K562 (cell line): ENCODE data around the gene PPIA. TPM values are rescaled to one million over a fixed set of nuclear protein-coding genes. Genes with fewer than 3 reads are reported as not detected.

ENCODE experiments used
- BCL6 ChIP-seq: fragments of 250-450 bp; sonication (Bioruptor Pico); IDR thresholded peaks from 2 replicates; pipeline ENCODE4 v1.4.0; 2020
- CBX3 ChIP-seq, 2 experiments: IDR thresholded peaks; 1 replicate in 1 of 2; 2 replicates in 1 of 2; pipeline ENCODE4 v1.6.1; 2012; ENCODE audit warnings: inconsistent platforms in 2 of 2, low read length in 2 of 2, borderline replicate concordance in 1 of 2, control low read depth in 1 of 2
- HMG20B ChIP-seq: fragments of 250-450 bp; sonication (Bioruptor Pico); IDR thresholded peaks from 2 replicates; pipeline ENCODE4 v1.5.0; 2021; ENCODE audit warnings: mild to moderate bottlenecking
- HMGN3 ChIP-seq: IDR thresholded peaks from 2 replicates; pipeline ENCODE4 v1.6.1; 2011; ENCODE audit warnings: borderline replicate concordance, low read depth, mild to moderate bottlenecking, mixed read lengths, low read length; ENCODE audit not compliant: insufficient read length; ENCODE audit errors: extremely low read depth
- LEF1 ChIP-seq: fragments of 450-650 bp; IDR thresholded peaks from 2 replicates; pipeline ENCODE4 v1.6.1; 2016; ENCODE audit warnings: mild to moderate bottlenecking
- MAX ChIP-seq: sonication (generic); formaldehyde crosslinking; IDR thresholded peaks from 2 replicates; pipeline ENCODE4 v1.9.0; 2022; ENCODE audit warnings: mild to moderate bottlenecking, missing genetic modification reagents
- MLX ChIP-seq, 2 experiments: fragments of 450-650 bp in 1 of 2; sonication (generic) in 1 of 2; formaldehyde crosslinking; conservative IDR thresholded peaks; 2 replicates each; pipeline versions ENCODE4 v1.4.0 to v1.8.1; 2020 to 2022; ENCODE audit warnings: mild to moderate bottlenecking in 1 of 2, missing genetic modification reagents in 1 of 2
- MTA3 ChIP-seq: fragments of 450-650 bp; formaldehyde crosslinking; IDR thresholded peaks from 2 replicates; pipeline ENCODE4 v1.6.1; 2017; ENCODE audit warnings: mild to moderate bottlenecking, borderline replicate concordance
- PCBP1 ChIP-seq: fragments of 200-400 bp; formaldehyde crosslinking; IDR thresholded peaks from 2 replicates; pipeline ENCODE4 v1.6.1; 2018; ENCODE audit warnings: mild to moderate bottlenecking, low read depth, low read length; ENCODE audit not compliant: poor library complexity, severe bottlenecking
- TEAD4 ChIP-seq, 2 experiments: sonication (generic) in 1 of 2; formaldehyde crosslinking in 1 of 2; IDR thresholded peaks; 2 replicates each; pipeline versions ENCODE4 v1.6.1 to v1.8.0; 2012 to 2022; ENCODE audit warnings: borderline replicate concordance in 1 of 2, inconsistent platforms in 1 of 2, low read length in 1 of 2, mild to moderate bottlenecking in 1 of 2, missing genetic modification reagents in 1 of 2
- polyA plus RNA-seq, 8 experiments: library from polyadenylated mRNA; depleted of rRNA in 4 of 8; stranded (reverse) in 5 of 8; unstranded in 3 of 8; fragments of >200 nt; fragmentation: Nextera tagmentation in 2 of 8; fragmentation: Illumina TruSeq in 1 of 8; extraction: Ambion mirVana in 2 of 8; extraction: Trizol in 1 of 8; gene quantifications; 2 replicates each; pipeline versions ENCODE4 v1.2.1 to v1.2.3, GENCODE V29; 2011 to 2014; ENCODE audit warnings: inconsistent platforms in 1 of 8, missing spikeins in 1 of 8
- total RNA-seq, 7 experiments: library from RNA; depleted of rRNA in 6 of 7; stranded (reverse); fragments of >200 nt in 6 of 7; fragmentation: Illumina TruSeq in 2 of 7; extraction: Trizol in 2 of 7; gene quantifications; 2 replicates each; pipeline versions ENCODE4 v1.2.1 to v1.2.3, GENCODE V29; 2011 to 2021; ENCODE audit warnings: low replicate concordance in 1 of 7
- TF ChIP-seq, protein P1 (sequence below), 2 experiments: fragments of 450-650 bp; IDR thresholded peaks; 2 replicates each; pipeline ENCODE4 v1.6.1; 2016; ENCODE audit warnings: mild to moderate bottlenecking in 2 of 2, borderline replicate concordance in 1 of 2, low read depth in 1 of 2, moderate library complexity in 1 of 2
- TF ChIP-seq, protein P2 (sequence below), 2 experiments: fragments of 150-350 bp in 1 of 2; IDR thresholded peaks; 2 replicates each; pipeline ENCODE4 v1.6.1; 2012 to 2016; ENCODE audit warnings: low read depth in 2 of 2, low read length in 2 of 2, mild to moderate bottlenecking in 1 of 2, moderate library complexity in 1 of 2

The PPIA gene
- total and polyA plus RNA-seq, 9 of the 15 experiments (the other 6 are each of a cell fraction or from before 2014, with no cell fraction given) = 2,583 to 7,504 (median 3,973) TPM

GRCh38 chr7:44748045-44748947 is 48.2 kb upstream of the PPIA start, which contains the start of gene ZMIZ2 (continued):
- TF ChIP-seq, protein P1, sequence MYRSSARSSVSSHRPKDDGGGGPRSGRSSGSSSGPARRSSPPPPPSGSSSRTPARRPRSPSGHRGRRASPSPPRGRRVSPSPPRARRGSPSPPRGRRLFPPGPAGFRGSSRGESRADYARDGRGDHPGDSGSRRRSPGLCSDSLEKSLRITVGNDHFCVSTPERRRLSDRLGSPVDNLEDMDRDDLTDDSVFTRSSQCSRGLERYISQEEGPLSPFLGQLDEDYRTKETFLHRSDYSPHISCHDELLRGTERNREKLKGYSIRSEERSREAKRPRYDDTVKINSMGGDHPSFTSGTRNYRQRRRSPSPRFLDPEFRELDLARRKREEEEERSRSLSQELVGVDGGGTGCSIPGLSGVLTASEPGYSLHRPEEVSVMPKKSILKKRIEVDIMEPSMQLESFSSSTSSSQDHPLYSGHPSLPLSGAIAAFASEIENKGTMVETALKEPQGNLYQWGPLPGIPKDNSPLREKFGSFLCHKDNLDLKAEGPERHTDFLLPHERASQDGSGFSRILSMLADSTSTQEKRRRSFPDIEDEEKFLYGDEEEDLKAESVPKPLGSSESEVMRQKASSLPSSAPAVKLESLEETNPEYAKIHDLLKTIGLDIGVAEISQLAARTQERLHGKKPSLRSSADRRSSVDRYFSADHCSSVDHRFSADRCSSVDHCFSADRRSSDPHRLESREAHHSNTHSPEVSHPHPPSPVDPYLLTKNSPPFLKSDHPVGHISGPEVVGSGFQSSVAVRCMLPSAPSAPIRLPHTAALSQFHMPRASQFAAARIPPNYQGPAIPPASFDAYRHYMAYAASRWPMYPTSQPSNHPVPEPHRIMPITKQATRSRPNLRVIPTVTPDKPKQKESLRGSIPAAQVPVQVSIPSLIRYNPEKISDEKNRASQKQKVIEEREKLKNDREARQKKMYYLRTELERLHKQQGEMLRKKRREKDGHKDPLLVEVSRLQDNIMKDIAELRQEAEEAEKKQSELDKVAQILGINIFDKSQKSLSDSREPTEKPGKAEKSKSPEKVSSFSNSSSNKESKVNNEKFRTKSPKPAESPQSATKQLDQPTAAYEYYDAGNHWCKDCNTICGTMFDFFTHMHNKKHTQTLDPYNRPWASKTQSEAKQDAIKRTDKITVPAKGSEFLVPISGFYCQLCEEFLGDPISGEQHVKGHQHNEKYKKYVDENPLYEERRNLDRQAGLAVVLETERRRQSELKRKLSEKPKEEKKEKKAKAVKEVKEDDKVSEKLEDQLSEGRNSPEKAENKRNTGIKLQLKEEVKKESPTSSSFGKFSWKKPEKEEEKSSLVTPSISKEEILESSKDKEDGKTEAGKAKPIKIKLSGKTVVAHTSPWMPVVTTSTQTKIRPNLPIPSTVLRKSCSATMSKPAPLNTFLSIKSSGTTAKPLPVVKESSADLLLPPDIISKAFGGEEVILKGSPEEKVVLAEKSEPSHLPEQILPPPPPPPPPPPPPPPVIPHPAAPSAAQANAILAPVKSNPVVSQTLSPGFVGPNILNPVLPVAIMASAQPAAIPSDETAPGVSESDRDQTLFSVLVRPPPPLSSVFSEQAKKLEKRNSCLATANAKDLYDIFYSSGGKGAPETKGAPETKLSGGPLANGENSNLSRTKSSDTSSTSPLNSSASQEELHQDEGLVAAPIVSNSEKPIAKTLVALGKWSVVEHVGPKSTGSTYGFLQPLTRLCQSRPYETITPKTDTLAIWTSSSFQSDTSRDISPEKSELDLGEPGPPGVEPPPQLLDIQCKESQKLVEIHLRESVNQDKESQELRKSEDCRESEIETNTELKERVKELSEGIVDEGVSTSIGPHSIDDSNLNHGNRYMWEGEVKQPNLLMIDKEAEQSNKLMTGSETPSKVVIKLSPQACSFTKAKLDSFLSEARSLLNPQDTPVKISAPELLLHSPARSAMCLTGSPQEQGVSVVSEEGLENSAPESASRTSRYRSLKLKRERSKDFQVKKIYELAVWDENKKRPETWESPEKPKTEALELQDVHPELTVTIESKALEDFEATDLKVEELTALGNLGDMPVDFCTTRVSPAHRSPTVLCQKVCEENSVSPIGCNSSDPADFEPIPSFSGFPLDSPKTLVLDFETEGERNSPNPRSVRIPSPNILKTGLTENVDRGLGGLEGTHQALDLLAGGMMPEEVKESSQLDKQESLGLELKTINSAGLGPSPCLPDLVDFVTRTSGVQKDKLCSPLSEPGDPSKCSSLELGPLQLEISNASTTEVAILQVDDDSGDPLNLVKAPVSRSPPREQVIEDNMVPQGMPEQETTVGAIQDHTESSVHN (IDR thresholded peaks at IDR 0.05; ENCODE audit: borderline replicate concordance in 1 of 2, low read depth in 1 of 2) = no peak
- TF ChIP-seq HMG20B (CRISPR knock-in tag) = no peak
- no peak for TF ChIP-seq MTA3
- TF ChIP-seq PCBP1 = no peak
- no peak for TF ChIP-seq LEF1
- TF ChIP-seq TEAD4 (IDR thresholded peaks at IDR 0.05; ENCODE audit: low read length) = no peak
- no peak for TF ChIP-seq TEAD4 (CRISPR knock-in tag; IDR thresholded peaks at IDR 0.05; ENCODE audit: borderline replicate concordance)
- no peak for TF ChIP-seq CBX3 (IDR thresholded peaks at IDR 0.05; ENCODE audit: borderline replicate concordance in 1 of 2, low read length in 2 of 2)
- no peak for TF ChIP-seq BCL6 (CRISPR knock-in tag)
- TF ChIP-seq HMGN3 = peak; percentile 54
- TF ChIP-seq, protein P2, sequence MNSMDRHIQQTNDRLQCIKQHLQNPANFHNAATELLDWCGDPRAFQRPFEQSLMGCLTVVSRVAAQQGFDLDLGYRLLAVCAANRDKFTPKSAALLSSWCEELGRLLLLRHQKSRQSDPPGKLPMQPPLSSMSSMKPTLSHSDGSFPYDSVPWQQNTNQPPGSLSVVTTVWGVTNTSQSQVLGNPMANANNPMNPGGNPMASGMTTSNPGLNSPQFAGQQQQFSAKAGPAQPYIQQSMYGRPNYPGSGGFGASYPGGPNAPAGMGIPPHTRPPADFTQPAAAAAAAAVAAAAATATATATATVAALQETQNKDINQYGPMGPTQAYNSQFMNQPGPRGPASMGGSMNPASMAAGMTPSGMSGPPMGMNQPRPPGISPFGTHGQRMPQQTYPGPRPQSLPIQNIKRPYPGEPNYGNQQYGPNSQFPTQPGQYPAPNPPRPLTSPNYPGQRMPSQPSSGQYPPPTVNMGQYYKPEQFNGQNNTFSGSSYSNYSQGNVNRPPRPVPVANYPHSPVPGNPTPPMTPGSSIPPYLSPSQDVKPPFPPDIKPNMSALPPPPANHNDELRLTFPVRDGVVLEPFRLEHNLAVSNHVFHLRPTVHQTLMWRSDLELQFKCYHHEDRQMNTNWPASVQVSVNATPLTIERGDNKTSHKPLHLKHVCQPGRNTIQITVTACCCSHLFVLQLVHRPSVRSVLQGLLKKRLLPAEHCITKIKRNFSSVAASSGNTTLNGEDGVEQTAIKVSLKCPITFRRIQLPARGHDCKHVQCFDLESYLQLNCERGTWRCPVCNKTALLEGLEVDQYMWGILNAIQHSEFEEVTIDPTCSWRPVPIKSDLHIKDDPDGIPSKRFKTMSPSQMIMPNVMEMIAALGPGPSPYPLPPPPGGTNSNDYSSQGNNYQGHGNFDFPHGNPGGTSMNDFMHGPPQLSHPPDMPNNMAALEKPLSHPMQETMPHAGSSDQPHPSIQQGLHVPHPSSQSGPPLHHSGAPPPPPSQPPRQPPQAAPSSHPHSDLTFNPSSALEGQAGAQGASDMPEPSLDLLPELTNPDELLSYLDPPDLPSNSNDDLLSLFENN (IDR thresholded peaks at IDR 0.05; ENCODE audit: low read depth in 2 of 2, low read length in 2 of 2) = peak in 1 of 2 experiments; percentile 93; a peak in 2 of 4 replicates
- TF ChIP-seq MAX = no peak
- no peak for TF ChIP-seq MLX (CRISPR knock-in tag; conservative IDR thresholded peaks at IDR 0.05)
